DMS153 treated with DMSO at 0.1 percent for 48 hours (cell line): ENCODE results near the gene ZNF628.
"Not testable (repeated sequence)": the region's sequence is repeated elsewhere in the genome, so short reads cannot be mapped to it uniquely, and the experiment has no call there.

ENCODE experiments used
- DNase-seq: peaks from one replicate; lab custom pipeline; 2025; ENCODE audit not compliant: unreplicated experiment; lab: John Stamatoyannopoulos, UW

ZNF628 gene

DNA sequence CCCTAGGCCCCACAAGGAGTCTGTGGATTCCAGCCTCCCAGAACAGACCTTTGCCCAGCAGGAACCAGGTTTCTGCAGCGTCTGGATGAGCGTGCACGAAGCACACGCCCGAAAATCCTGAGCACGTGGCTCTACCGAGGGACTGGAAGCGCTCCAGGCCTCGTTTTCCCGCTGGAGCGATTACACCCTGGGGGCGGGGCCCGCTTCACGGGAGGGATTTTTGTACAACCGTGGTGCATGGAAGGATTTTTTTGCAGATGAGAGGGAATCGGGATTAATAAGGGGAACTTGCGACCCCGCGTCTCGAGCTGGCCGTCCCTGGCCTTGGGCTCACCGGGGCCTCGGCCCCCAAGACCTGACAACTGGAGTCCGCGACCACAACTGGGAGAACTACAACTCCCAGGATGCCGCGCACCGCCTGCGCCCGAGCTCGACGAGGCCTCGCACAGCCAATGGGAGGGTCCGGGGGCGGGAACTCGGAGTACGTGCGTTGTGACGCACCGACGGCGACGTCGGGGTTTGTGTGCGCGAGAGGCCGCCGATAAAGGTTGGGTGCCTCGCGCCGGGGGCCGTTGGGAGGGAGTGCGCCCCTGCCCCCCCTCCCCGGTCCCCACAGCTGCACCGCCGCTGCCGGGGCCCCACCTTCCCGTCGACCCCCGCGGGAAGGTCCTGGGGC lies at the start of gene ZNF628:
TSS of gene ZNF628 (plus strand) at position 518 of the 676 bp plus-strand sequence. CDS start 3,294 bp downstream, outside the sequence.
- peak; percentile 90 for DNase-seq

DNA sequence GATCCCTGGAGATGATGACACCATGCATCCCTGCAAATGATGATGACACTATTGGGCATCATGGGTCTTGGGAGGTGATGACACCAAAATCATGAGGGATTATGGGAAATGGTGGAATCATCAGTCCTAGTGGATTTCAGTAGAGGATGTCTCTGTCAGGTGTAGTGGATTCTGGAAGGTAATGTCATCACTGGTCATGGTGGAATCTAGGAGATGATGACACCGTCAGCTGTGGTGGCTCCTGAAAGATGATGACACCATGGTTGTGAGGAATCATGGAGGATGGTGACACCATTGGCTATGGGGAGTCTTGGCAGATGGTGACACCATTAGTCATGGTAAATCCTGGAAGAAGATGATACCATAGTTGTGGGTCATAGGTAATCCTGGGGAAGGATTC lies 45.2 kb upstream of the ZNF628 start:
- no peak for DNase-seq

DNA sequence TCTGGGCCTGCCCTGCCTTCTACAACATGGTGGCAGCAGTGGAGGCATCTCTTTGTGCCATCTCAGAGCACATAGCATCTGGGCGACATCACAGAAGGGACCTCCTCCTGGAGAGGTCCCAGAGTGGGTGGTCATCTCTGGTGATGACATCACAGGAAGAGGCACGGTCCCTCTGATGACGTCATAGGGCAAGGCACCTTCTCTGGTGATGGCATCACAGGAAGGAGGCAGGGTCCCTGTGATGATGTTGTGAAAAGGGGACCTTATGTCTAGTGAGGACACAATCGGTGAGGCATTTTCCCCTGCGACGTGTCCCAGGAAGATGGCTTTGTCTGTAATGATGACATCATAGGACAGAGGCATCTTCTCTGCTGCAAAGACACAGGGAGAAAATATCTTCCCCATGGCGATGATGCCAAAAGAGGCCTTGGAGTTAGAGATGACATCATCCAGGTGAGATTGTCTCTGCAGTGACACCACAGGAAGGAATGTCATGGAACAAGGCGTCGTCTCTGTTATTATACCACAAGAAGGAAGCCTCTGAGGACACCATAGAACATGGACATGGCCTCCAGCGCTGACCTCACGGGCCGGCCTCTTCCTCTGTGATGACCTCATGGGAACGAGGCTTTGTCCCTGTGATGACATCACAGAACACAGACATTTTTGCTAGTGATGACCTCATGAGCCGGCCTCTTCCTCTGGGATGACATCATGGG lies 44.0 kb upstream of the ZNF628 start:
- DNase-seq = no peak

DNA sequence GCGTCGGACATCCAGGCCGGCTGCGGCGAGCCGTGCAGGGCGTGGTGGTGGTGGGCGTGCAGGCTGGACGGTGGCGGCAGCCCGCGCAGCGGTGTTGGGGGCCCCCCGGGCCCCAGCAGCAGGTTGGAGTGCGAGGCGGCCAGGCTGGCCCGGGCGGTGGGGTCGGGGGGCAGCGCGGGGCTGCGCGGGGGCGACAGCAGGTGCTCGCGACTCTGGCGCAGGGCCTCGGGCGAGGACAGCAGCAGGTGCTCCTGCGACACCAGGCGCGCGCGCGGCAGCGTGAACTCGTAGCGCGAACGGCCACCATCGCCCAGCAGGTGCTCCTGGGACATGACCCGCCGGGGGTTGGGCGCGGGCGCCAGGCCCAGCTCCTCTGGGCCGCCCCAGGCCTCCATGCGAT lies 43.1 kb upstream of the ZNF628 start:
- no peak for DNase-seq

DNA sequence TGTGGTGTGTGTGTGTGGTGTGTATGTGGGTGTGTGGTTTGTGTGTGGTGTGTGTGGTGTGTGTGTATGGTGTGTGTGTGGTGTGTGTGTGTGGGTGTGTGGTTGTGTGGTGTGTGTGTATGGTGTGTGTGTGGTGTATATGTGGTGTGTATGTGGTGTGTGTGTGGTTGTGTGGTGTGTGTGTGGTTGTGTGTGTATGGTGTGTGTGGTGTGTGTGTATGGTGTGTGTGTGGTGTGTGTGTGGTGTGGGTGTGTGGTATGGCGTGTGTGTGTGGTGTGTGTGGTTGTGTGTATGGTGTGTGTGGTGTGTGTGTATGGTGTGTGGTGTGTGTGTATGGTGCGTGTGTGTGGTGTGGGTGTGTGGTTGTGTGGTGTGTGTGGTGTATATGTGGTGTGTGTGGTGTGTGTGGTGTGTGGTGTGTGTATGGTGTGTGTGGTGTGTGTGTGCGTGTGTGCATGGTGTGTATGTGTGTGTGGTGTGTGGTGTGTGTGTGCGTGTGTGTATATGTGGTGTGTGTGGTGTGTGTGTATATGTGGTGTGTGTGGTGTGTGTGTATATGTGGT lies 42.0 kb upstream of the ZNF628 start:
- DNase-seq = no peak

DNA sequence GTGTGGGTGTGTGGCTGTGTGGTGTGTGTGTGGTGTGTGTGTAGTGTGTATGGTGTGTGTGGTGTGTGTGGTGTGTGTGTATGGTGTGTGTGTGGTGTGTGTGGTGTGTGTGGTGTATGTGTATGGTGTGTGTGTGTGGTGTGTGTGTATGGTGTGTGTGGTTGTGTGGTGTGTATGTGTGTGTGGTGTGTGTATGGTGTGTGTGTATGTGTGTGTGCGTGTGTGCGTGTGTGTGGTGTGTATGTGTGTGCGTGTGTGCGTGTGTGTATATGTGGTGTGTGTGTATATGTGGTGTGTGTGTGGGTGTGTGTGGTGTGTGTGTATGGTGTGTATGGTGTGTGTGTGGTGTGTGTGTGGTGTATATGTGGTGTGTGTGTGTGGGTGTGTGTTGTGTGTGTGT lies 41.4 kb upstream of the ZNF628 start:
- no peak for DNase-seq

DNA sequence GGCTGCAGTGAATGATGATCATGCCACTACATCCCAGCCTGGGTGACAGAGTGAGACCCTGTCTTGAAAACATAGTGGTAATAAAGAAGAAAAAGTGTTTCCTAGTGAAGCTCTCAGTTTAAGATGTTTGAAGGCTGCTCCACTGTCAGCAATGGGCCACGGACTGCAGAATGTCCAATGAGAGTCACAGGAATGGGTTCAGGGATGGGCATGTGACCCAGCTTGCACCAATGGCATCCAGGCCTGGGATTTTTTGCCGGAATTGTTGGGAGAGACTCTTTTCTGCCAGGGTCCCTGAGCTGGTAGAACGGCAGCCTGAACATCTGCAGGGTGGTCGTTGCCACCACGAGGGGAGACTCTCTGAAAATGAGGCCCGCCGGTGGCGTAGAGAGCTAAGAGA lies 39.6 kb upstream of the ZNF628 start:
- DNase-seq = no peak

DNA sequence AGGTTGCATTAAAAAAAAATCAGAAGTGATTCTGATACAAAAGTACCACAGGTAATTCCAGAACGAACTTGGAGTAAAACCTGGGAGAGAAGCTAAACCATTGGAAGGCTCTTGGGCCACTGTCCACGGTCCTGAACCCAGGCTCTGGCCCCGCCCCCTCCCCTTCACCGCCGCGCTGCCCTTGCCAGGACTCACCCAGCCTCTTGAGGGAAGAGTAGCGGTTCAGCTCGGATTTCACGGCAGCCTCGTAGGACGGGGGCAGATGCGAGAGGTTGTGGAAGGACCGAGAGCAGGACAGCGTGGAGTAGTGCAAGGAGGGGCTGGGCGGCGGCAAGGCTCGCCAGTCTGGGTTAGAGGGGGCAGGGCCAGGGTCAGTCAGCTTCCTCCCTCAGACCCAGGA lies 39.0 kb upstream of the ZNF628 start:
- DNase-seq = no peak

DNA sequence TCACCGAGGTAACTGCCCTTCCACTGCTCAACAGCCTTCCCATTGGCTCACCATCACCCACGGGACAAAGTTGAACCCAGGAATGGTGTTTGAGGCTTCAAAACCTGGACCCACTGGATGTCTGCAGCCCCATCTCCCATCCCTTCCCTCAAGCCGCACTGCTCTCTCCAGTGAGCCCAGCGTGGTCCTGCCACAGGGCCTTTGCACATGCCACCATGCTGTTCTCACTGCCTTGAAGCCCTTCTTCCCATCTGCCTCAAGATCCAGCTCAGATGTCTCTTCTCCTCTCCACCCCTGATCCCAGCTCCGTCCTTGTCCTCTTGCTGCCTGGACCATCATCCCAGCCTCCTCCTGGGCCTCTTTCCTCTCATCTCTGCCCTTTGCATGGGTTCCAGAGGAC lies 37.4 kb upstream of the ZNF628 start:
- DNase-seq = no peak

DNA sequence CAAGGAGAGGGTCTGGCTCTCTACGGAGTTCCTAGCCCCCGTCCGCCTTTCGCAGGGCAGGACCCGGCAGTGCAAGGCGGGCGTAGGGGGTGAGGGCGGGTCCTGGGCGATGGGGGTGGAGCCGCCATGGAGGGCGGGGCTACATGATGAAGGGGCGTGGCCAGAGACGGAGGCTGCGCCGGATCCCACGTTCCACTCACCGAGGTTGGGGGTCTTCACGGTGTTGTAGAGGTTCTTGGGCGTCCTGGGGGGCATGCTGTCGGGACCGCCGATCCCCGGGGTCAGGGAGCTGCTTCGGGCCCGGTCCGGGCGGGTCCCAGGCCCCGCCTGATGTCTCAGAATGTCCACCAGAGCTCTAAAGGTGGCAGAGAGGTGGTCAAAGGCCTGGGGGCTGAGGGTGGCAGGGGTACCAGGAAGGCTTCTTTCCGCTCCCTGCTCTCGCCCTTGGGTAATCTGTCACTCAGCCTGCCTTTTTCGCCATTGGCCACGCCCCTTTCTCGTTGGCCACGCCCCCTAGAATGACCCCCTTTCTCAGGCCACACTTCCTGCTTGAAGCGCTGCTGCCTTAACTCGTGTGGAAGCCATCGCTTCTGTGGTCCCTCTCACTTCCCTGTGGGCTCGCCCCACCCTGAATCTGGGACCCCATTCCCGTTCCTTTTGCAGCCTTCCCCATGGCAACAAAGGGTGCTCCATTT lies 35.9 kb upstream of the ZNF628 start:
- peak; percentile 16 for DNase-seq

DNA sequence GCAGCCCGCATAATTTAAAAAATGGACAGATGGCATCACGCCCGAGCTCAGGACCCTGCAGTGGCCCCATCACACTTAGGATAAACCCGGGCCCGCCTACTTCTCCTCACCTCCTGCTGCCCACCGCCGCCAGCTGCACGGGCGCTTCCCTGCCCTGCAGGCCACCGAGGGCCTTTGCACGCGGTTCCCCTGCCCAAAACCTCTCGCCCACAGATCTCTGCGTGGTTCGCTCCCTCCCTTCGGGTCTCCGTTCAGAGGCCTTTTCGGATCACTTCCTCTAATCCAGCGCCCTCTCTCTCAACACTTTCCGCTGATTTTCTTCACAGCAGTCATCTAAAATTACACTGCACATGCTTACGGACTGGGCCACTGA lies 35.1 kb upstream of the ZNF628 start:
- no peak for DNase-seq

DNA sequence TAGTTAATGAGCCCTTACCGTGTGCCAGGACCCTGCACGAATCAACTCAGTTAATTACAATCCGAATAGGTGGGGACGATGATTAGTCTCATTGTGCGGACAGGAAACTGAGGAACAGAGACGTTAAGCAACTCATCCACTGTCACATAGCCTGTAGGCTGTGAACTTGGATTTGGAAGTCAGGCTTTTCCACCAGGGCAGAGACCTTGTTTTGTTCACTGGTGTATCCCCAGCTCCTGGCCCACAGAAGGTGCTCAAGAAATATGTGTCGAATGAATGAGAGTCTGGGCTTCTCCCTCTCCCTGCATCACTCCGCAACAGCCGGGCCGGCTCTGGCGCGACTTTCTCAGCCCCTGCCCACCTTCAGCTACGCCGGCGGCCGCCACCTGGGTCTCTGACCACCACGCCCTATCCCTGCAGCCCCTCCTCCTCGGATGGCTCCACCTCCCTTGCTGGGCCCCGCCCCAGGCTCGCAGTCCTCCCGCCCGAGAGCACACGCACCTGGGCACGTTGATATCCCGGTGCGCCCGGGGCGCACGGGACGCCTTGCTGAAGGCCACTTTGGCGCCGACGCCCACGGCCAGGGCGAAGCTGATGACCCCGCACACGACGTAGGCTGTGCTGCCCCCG lies 34.6 kb upstream of the ZNF628 start:
- peak; percentile 34 for DNase-seq

DNA sequence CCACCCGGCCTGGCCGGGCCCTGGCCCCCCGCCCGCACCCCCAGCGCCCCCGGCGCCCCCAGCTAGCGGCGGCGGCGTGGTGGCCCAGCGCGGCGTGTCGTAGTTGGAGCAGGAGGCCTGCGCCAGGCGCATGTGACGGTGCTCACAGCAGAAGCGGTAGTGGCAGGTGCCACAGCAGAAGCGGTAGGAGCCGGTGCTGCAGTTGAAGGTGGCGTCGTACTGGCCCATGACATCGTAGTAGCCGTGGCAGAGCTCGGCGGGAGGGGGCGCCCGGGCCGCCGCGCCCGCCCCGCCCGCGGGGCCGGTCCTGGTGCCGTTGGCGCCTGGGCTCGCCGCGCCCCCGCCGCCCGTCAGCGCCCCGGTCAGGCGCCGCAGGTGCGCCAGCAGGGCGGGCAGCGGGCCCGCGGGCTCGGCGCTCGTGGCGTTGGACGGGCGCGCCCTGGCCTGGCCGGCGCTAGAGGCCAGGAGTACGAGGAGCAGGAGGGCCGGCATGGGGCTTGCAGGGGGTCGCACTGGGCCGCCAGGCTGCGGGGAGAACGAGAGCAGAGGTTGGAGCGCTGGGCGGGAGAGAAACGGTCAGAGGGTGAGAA lies 34.0 kb upstream of the ZNF628 start:
- DNase-seq = peak; percentile 23

DNA sequence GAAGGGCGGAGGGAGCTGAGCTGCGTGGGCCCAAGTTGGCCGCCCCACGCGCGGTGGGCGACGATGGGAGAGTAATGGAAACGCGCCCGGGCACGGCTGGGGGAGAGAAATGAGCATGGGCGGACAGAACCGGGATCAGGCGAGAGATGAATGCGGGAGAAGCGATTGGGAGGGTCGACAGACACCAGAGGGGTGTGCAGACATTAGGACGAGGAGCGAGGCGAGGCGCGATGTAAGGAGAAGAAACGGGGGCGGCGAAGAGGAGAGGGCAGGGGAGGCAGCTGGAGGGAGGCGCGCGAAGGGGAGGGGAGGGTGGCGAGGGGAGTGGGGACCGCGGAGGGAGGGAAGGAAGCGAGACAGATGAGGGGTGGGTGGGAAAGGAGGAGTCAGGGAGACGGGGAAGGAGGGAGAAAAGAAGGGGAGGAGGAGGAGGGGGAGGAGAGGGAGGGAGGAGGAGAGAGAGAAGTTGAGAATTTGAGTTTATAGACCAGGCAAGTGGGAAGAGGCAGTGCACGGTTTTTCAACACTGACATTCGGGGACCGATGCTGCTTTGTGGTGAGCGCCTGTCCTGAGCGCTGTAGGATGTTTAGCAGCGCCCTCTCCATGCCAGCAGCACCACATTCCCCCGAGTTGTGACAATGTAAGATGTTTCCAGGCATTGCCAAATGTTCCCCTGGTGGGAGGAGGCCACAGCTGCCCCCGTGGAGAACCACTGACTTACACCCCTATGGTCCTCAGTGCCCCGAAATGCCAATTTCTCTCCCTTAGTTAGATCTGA lies 33.2 kb upstream of the ZNF628 start, which contains the start of gene SHISA7:
TSS of gene SHISA7 (minus strand) at position 256 of the 779 bp plus-strand sequence. CDS start 437 bp downstream, outside the sequence.
- DNase-seq = no peak

DNA sequence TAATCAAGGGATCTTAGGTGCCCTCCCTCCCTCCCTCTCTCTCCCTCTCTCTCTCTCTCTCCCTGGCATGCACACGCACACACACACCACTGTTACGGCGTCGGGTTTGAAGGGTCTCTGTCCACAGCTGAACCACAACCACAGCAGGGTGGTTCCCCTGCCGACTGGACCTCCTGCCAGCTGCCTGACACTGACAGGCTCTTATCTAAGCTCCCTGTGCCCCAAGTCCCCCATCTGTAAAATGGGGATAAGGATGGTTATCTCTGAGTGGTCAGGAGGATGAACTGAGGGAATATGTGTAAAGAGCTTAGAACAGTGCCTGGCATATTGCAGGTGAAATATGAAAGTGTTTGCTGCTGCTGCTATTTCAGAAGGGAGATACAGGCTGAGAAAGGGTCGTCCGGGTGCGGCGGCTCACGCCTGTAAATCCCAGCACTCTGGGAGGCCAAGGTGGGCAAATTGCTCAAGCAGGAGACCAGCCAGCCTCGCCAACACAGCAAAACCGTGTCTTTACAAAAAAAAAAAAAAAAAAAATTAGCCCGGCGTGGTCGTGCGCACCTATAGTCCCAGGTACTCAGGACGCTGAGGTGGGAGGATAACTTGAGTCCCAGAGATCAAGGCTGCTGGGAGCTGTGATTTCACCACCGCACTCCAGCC lies 32.5 kb upstream of the ZNF628 start:
- no peak for DNase-seq

DNA sequence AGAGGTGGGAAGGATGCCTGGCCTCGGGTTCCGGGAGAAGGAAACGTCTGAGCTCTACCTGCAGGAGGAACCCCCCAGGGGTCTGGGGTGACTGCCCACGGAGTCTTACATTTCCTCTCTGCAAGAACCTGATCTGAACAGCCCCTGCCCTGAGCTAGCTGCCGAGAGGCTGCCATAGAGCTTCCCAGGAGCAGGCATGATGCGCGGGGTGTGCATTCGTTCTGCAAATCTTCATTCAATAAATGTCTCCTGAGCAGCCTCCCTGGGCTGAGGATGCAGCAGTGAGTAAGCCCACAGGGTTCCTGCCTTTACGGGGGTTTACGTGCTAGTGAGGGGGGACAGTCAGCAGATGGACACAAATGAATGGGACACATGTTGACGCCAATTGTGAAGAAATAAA lies 31.8 kb upstream of the ZNF628 start:
- DNase-seq = no peak

DNA sequence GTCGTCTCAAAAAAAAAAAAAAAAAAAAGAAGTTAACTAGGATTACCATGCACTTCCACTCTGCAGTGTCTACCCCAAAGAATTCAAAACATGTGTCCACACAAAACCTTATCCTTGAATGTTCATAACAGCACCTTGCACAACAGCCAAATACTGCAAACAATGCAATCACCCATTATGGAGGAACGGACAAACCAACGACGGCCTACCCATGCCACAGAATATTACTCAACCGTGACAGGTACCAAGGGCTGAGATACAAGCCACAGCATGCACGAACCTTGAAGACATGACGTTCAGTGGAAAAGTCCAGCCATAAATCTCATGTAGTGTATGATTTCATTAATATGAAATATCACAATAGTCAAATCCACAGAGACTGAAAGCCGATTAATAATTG lies 30.4 kb upstream of the ZNF628 start:
- no peak for DNase-seq

DNA sequence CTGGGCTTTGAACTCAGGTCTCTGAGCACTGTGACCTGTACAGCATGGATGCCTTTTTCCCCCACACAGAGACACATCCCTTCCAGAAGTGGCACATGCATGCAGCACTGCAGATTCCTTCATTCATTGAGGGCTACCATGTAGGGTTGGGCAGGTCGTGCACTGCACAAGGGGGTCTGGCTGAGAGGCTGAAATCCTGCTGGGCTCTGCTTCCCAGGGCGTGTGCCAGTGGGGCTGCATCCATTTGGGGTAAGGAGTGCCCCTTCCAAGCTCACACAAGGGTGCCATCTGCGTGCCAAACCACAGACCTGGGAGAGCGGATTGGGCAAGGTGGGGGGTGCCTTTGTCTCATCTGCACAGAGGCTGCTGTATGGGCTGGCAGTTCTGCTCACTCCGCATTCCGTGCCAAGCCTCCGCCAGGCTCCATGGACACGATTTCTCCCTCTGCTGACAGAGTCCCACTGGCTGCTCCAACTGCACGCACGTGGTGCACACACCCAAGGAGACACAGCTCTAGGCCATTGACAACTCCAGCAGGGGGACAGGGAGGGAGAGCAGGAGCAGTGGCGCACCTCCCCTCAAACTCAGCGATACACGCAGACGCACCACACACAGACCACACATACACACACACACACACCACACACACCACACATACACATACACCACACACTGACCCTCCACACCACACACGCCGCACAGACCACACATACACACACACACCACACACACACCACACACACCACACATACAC lies 28.8 kb upstream of the ZNF628 start:
- no peak for DNase-seq

DNA sequence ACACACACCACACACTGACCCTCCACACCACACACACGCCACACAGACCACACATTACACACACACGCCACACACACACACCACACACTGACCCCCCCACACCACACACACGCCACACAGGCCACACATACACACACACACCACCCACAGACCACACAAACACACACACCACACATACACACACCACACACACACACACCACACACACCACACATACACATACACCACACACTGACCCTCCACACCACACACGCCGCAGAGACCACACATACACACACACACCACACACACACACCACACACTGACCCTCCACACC lies 28.3 kb upstream of the ZNF628 start:
- not testable (repeated sequence) for DNase-seq
